Raji (cell line): Measurements from ENCODE around the gene SVBP.

ENCODE experiments used
- POLR2A ChIP-seq: IDR thresholded peaks from 2 replicates; pipeline ENCODE4 v1.6.1; 2011; ENCODE audit warnings: low read depth, low read length, control low read depth; ENCODE audit not compliant: insufficient read depth

Gene SVBP

GRCh38 chr1:42816585-42817439, at the start of gene SVBP, which contains the start of gene ERMAP:
Gene SVBP (minus strand): TSS chr1:42817397. CDS start chr1:42816544, 853 bp downstream.
Gene ERMAP (plus strand): TSS chr1:42817122. CDS start chr1:42830449, 13,327 bp downstream.
- TF ChIP-seq POLR2A: peak; percentile 61

GRCh38 chr1:42866549-42866948, 49.4 kb upstream of the SVBP start:
- TF ChIP-seq POLR2A: no peak

- TF ChIP-seq POLR2A: no peak
Observed at GRCh38 chr1:42861014-42861399, 43.8 kb upstream of the SVBP start.

- TF ChIP-seq POLR2A: no peak
Observed at GRCh38 chr1:42860339-42861013, 43.3 kb upstream of the SVBP start.

- TF ChIP-seq POLR2A: no peak
Observed at GRCh38 chr1:42853116-42853884, 36.1 kb upstream of the SVBP start.

GRCh38 chr1:42852608-42852980, 35.4 kb upstream of the SVBP start:
- TF ChIP-seq POLR2A: no peak

- TF ChIP-seq POLR2A: no peak
Observed at GRCh38 chr1:42851960-42852607, 34.9 kb upstream of the SVBP start.

- no peak for TF ChIP-seq POLR2A
Observed at GRCh38 chr1:42851420-42851819, 34.2 kb upstream of the SVBP start.

GRCh38 chr1:42849944-42850343, 32.7 kb upstream of the SVBP start:
- no peak for TF ChIP-seq POLR2A

GRCh38 chr1:42848823-42849537, 31.8 kb upstream of the SVBP start:
- TF ChIP-seq POLR2A: no peak

- TF ChIP-seq POLR2A: no peak
Observed at GRCh38 chr1:42847721-42848460, 30.7 kb upstream of the SVBP start.

- no peak for TF ChIP-seq POLR2A
Observed at GRCh38 chr1:42847111-42847595, 30.0 kb upstream of the SVBP start.

GRCh38 chr1:42846257-42847110, 29.3 kb upstream of the SVBP start, which contains the start of gene ZNF691:
Gene ZNF691 (plus strand): TSS chr1:42846613. CDS start chr1:42849659, 3,046 bp downstream.
- TF ChIP-seq POLR2A: peak; percentile 78

GRCh38 chr1:42845866-42846256, 28.7 kb upstream of the SVBP start:
- TF ChIP-seq POLR2A: no peak
